HG02623 (cell line): Measurements from ENCODE around the gene PTPN5.

ENCODE experiments used
- ATAC-seq: cut with Tn5 transposase; IDR thresholded peaks from one replicate; pipeline ENCODE4 v1.9.1; 2021; ENCODE audit warnings: moderate library complexity; ENCODE audit not compliant: unreplicated experiment

The PTPN5 gene

GRCh38 chr11:18743365-18743764 lies 48.2 kb downstream of the PTPN5 start:
- no peak for ATAC-seq

- no peak for ATAC-seq
Measured at GRCh38 chr11:18741783-18742182, 49.8 kb downstream of the PTPN5 start.

DNA sequence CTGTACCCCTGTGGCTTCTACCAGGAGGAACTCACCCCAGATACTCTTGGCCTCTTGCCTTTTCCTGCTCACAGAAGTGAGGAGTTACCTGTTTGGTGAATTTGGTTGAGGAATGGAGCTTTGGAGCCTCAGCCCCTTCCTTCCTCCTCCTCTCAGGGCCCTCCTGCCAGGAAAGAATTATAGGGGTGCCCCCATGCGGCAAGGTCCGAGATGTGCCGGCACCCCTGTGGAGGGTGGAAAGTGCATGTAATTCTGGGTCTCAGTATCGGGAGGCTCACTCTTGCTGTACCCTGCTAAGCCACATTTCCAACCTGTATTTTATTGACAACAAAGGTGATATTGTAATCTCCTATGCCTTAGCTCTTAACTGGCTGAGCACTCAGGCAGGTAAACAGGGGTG lies 51.9 kb downstream of the PTPN5 start:
- ATAC-seq = no peak

DNA sequence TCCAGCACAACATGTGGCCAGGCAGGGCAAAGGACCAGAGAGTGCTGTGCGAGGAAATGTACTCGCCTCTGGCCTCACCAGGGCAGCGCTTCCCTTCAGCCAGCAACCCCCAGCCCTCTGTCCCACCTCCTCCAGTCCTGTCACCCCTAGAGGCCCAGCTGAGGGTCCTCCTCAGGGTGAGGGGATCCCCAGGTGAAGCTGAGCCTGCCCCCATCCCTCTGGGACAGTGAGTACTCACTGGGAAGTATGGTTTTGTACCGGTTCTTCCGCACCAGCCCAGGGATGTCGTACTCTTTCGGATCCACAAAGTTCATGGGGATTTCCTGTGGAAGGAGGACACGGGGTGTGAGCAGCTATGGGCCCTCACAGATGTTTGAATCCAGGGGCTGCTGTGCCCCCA lies 54.0 kb downstream of the PTPN5 start:
- no peak for ATAC-seq

DNA sequence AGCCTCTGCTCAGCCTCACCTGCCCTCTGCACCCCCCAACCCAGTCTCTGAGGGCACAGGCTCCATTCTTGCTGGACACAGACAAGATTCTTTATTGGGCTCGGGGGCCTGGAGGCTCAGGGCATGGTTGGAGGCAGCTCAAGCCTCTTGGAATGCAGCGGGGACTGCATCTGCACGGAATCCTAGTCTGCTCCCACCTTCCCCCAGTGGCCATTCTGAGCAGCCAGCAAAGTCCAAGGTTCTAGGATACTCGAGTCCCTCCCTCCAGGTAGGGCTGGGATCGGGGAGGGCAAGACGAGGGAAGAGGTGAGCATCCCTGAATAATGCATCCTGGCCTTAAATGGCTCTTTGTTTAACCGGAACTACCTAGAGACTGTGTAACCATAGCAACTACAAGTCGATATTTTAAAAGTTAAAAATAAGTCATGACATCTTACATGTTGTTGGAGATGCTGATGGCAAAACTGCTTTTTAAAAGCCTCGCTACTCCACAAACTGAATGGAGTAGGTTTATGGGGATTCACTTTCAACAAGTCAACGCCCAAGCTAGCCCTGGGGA lies 54.9 kb downstream of the PTPN5 start:
- ATAC-seq = no peak

DNA sequence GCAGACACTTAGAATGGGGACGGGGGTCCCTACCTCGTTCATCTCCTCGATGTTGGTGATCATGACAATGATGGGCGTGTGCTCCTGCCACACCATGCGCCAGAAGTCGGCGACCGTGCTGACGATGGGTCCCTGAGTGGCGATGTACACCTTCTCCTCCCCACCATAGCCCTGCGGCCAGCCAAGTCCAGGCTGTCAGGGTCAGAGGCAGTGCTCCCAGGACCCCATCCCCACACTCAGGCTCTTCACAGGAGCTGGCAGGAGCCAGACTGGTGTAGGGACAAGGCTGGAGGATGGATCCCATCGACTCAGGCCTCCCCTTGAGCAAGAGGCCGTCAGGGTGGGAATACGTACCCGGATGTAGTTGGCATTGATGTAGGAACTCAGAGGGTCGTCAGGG lies 58.4 kb downstream of the PTPN5 start:
- ATAC-seq = no peak

- ATAC-seq = no peak
Measured at GRCh38 chr11:18731949-18732821, 59.4 kb downstream of the PTPN5 start.

DNA sequence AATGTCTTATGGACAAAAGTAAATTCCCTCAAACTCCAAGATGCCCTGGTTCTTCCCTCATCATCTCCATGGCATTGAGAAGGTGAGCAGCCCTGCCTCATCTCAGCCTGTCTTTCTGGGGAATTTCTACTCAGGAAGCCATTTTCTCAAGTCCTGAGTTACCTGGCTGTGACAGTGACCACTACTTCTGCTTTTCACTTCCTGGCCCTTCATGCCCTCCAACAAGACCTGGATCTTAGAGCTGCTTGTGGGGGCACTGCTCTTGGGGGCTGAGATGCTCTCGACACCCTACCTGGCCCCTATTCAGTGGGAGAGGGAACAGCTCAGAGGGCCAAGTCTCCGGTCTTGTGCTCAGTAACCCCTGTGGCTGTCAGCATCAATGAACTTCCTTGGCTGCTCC lies 60.2 kb downstream of the PTPN5 start:
- ATAC-seq = no peak

GRCh38 chr11:18730020-18730419 lies 61.6 kb downstream of the PTPN5 start:
- ATAC-seq = no peak

DNA sequence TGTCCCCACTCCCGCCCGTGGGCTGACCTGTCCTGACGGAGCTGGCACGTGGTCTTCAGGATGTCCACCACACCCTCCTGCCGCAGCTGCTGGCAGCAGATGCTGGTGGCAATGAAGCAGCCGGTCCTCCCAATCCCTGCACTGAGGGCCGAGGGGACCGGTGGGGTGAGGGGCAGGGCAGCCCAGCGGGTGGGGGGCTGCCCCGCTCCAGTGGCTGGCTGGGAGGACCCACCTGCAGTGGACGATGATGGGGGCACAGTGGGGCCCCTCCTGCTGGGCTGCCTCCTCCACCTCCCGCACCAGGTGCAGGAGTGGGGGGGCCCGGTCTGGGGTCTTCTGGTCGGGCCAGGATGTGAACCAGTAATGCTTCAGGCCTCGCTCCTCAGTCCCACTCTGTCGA lies 62.2 kb downstream of the PTPN5 start:
- ATAC-seq = no peak

DNA sequence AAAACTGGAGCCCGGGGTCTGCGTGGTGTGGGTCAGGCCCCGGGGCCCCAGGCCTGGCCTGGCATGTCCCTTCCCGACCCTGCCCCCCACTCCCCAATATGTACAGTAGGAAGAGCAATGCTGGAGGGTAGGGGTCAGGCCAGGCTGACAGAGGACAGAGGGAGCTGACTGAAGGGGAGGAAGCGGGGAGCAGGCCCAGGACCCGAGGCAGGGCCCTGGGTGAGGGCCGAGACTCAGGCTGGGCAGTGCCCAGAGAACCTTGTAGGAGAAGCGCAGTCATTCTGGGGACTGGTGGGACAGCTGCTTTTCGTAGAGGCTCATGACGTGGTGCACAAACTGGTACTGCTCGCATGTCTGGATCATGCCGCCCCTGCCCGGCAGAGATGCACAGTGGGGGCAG lies 62.9 kb downstream of the PTPN5 start:
- ATAC-seq = no peak

- ATAC-seq = no peak
Measured at GRCh38 chr11:18727479-18728236, 63.9 kb downstream of the PTPN5 start.

- ATAC-seq = no peak
Measured at GRCh38 chr11:18726040-18726439, 65.6 kb downstream of the PTPN5 start, which contains the start of gene IGSF22. Gene IGSF22, minus strand, starts transcription at chr11:18726188. Its CDS starts 1,952 bp downstream, at chr11:18724236.

DNA sequence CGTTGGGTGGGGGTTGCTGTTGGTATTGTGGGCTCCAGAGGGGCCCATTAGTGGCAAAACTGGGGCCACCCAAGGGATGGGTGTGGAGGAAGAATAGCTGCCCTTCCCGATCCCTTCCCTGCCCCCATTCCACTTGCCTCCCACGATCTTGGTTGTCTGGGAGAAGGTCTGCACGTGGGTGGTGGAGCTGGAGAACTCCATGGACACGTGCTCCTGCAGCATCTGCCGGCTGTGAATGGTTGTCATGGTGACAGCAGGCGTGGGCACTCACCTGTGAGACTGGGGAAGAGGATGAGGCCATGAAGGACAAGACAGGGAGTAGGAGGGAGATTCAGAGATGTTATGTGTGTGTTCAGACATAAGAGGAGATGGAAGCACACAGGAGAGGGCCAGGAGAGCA lies 67.6 kb downstream of the PTPN5 start:
- no peak for ATAC-seq

- ATAC-seq = peak; percentile 5
Measured at GRCh38 chr11:18722293-18722637, 69.3 kb downstream of the PTPN5 start.

DNA sequence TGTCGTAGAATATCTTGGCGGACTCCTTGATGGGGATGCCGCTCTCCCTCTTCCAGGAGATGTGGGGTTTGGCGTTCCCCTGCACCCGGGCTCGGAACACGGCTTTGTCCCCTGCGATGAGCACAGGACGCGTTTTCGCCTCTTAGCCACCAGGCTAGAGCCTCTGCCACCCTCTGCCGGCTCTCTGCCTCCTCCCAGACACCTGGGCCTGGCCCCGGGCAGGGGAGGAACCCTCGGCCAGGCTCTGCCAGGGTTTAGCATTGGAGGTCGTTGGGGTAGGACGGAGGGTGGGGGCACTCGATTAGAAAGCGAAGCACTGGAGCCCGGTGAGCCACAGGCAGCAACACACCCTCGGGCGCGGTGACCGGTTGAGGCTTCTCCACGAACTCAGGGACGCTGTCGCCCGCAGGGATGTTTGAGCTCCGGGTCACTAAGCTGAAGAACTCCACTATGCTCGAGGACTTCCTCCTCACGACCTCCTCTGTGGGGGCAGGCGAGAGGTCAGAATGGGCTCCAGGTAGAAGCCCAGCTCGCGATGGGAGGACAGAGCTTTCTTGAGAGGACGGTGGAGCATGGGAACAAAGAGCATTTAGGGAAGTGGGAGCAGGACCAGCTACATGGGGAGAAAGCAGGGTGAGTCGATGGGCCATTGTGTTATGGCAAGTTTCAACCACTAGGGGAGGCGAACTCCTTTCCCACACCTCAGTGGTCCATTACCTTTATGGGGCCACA lies 69.9 kb downstream of the PTPN5 start:
- ATAC-seq = peak; percentile 40

- ATAC-seq = peak; percentile 74
Measured at GRCh38 chr11:18720808-18721560, 70.6 kb downstream of the PTPN5 start.

DNA sequence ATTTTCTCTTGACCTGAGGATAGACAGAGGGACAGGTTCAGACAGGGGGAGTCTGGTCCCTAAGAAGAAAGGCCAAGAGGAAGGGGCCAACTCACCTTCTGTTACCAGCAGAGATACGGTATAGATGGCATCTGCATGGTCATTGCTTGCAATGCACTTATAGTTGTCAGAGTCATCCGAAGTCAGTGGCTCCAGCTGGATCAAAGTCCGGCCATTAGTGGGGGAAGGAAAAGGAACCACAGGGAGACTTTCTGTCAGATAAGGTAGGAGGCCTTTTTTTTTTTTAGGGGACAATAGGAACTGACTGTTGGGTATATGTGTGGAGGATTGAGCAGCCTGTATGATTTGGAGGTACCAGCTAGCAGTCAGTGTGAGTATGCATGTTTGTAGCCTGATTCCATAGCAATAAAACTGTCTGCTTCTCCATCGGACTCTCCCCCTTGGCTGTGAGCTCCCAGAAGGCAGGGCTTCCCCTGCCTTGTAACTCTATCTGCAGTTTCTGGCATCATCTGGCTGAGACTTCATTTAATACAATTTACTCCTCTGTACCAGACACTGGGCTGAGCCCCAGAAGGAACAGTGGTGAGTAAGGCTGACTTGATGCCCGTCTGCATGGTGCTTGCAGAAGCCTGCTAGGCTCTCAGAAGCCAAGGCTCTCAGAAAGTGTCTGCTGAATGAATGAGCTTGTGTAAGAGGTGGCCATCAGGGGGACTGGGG lies 71.3 kb downstream of the PTPN5 start:
- no peak for ATAC-seq

- ATAC-seq = no peak
Measured at GRCh38 chr11:18715476-18715875, 76.1 kb downstream of the PTPN5 start.

DNA sequence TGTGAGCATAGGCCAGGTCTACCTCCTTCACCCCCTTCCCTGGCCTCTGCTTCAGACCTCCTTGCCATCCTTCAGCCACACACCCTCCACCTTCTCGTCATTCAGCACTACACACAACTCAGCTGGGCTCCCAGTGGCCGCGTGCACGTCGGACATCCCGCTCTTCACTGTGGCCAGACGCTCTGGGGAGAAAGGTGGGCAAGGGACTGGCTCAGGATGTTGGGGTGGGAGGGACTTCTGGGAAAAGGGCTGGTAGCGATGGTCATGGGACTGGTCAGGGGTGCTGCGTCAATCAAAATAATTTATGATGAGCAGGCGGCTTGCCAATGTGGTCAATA lies 77.2 kb downstream of the PTPN5 start:
- no peak for ATAC-seq
